NOMO-1 (cell line): ENCODE data around the gene TAF5.
A peak's percentile ranks its signal among the peaks of the same experiment; 100 is the strongest.
"Not testable (repeated sequence)": the region's sequence is repeated elsewhere in the genome, so short reads cannot be mapped to it uniquely, and the experiment has no call there.

Source experiments
- DNase-seq, 2 experiments: peaks; one replicate each; lab custom pipeline; 2025; ENCODE audit not compliant: unreplicated experiment in 2 of 2; lab: John Stamatoyannopoulos, UW

Gene TAF5

GRCh38 chr10:103397191-103397825 is 29.5 kb downstream of the TAF5 start:
- peak in 1 of 2 experiments; percentile 9 for DNase-seq

GRCh38 chr10:103413564-103413963 is 45.8 kb downstream of the TAF5 start:
- DNase-seq: no peak

- DNase-seq: no peak
These were observed 47.8 kb downstream of the TAF5 start for GRCh38 chr10:103415581-103415980.

GRCh38 chr10:103416436-103417147 is 48.8 kb downstream of the TAF5 start:
- DNase-seq: peak in 1 of 2 experiments; percentile 35

- DNase-seq: not testable (repeated sequence)
These were observed 49.3 kb downstream of the TAF5 start for GRCh38 chr10:103417148-103417469.

- DNase-seq: no peak
These were observed 49.8 kb downstream of the TAF5 start for GRCh38 chr10:103417601-103418000.

GRCh38 chr10:103419101-103419500 is 51.3 kb downstream of the TAF5 start:
- DNase-seq: no peak

- DNase-seq: no peak
These were observed 56.0 kb downstream of the TAF5 start for GRCh38 chr10:103423748-103424147.

GRCh38 chr10:103427866-103428265 is 60.1 kb downstream of the TAF5 start:
- no peak for DNase-seq

- no peak for DNase-seq
These were observed 61.3 kb downstream of the TAF5 start for GRCh38 chr10:103428989-103429643.

- no peak for DNase-seq
These were observed 61.9 kb downstream of the TAF5 start for GRCh38 chr10:103429647-103430046.

- no peak for DNase-seq
These were observed 64.1 kb downstream of the TAF5 start for GRCh38 chr10:103431902-103432301.

- no peak for DNase-seq
These were observed 66.1 kb downstream of the TAF5 start for GRCh38 chr10:103433858-103434257.
